ENCODE data around the gene FLYWCH1.
A peak's percentile ranks its signal among the peaks of the same experiment; 100 is the strongest.
"Not testable (repeated sequence)": the region's sequence is repeated elsewhere in the genome, so short reads cannot be mapped to it uniquely, and the experiment has no call there.

The FLYWCH1 gene

DNA sequence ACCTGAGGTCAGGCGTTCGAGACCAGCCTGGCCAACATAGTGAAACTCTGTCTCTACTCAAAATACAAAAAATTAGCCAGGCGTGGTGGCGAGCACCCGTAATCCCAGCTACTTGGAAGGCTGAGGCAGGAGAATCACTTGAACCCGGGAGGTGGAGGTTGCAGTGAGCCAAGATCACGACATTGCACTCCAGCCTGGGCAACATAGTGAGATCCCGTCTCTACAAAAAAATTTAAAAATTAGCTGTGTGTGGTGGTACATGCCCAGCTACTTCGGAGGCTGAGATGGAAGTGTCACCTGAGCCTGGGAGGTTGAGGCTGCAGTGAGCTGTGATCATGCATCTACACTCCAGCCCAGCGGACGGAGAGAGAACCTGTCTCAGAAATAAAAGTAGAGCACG is 32.0 kb downstream of the FLYWCH1 start:
- H3K9me3 Mint-ChIP-seq; H3K27ac Mint-ChIP-seq; H3K4me1 Mint-ChIP-seq (ENCODE audit: low read depth); DNase-seq (ENCODE audit: low spot score); H3K27me3 Mint-ChIP-seq (ENCODE audit: low read depth); H3K4me3 Mint-ChIP-seq: not testable (repeated sequence)
- H3K36me3 Mint-ChIP-seq (ENCODE audit: low read depth), result peaks cover 20% of the 10 kb centered on the region

DNA sequence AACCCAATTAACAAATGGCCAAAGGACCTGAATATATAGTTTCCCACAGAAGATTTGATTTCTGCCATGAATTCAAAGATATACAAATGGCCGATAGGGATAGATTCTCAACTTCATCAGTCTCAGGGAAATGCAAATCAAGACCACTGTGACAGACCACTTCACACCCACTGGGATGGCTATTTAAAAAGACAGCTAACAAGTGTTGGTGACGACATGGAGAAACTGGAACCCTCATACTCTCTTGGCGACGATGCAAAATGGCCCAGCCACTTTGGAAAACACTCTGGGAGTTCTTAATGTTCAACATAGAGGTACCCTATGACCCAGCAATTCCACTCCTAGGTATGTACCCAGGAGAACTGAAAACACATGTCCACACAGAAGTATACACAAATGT is 34.9 kb downstream of the FLYWCH1 start:
- DNase-seq (ENCODE audit: low spot score), result no peak
- Mint-ChIP-seq H3K4me3 (no peak overlapping the region), H3K27ac (no peak overlapping the region), H3K9me3 (no peaks in the 10 kb centered on the region), H3K4me1 (ENCODE audit: low read depth) (no peaks in the 10 kb centered on the region), H3K27me3 (ENCODE audit: low read depth) (no peaks in the 10 kb centered on the region), H3K36me3 (ENCODE audit: low read depth) (peaks cover 14% of the 10 kb centered on the region)

DNA sequence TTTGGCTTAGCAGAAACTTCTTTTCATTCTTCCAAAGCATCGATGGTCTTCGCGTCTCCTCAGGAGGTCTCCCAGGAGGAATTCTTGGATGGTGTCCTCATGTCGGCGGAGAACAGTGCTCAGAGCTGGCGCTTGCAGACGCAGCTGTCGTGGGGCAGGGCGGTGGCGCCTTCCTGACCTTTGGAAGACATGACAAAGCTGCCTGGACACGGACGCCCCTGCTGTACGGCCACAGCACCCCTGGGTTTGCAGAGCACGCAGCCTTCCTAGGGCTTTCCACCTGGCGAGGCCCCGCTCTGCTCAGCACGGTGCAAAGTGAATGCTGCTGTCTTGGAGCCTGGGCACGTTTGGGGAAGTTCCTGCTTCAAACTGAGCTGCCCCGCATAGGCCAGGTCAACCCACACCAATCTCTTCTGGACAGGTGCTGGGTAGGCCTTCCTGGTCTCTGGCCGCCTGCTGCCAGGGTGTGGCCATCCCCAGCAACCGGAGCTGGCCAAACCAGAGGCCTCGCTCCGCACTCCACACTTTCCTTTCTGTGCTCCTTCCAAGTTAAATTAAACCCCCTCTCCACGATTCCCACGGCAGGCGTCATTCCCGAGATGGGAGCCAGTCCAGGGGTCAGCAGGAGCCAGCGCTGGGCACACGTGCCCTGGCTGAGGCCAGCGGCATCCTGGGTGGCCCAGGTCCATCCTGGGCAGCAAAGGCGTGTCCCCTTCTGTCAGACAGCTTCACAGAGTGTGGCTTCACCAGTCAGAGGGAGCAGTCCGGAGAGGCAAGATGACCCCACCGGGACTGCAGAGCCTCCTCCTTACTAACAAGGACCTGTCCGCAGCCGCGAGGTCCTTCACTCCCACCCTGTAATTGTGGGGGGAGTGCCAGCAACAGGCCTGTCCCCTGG is 37.3 kb downstream of the FLYWCH1 start:
- Mint-ChIP-seq H3K27ac (no peak overlapping the region), H3K27me3 (ENCODE audit: low read depth) (no peaks in the 10 kb centered on the region), H3K4me1 (ENCODE audit: low read depth) (no peaks in the 10 kb centered on the region), H3K9me3 (no peaks in the 10 kb centered on the region), H3K36me3 (ENCODE audit: low read depth) (peaks cover 3% of the 10 kb centered on the region), H3K4me3 (no peak overlapping the region)
- DNase-seq (ENCODE audit: low spot score), result no peak

DNA sequence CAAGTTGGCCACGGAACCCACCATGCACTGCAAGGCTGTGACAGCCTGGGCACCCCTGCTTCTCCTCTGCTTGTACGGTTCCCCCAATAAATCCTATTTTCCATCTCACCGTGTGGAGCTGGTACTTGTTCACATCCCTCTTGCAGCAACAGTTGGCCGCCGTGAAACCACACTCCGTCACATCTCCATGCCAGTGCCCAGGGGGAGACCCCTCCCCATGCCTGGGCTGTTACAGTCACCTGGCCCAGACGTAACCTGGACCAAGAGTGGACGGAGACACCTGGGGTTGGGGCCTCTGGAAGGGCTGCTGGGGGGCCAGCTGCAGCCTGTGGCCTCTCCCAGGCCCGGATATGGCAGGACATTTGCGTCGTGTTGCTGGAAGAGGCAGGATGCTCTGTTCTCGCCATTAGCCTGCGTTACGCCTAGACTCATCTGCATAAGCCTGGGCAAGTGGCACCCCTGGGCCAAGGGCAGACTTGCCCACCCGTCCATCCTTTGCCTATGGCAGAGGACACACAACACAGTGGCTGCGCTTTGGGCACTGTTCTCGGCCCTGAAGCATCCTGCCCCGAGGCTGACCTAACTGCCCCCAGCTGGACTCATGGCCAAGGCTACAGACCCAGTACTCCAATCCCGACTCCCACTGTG is 38.1 kb downstream of the FLYWCH1 start:
- Mint-ChIP-seq H3K27me3 (ENCODE audit: low read depth) (no peaks in the 10 kb centered on the region), H3K4me3 (no peak overlapping the region), H3K9me3 (no peaks in the 10 kb centered on the region), H3K4me1 (ENCODE audit: low read depth) (no peaks in the 10 kb centered on the region), H3K27ac (no peak overlapping the region), H3K36me3 (ENCODE audit: low read depth) (peaks cover 3% of the 10 kb centered on the region)
- no peak for DNase-seq (ENCODE audit: low spot score)

DNA sequence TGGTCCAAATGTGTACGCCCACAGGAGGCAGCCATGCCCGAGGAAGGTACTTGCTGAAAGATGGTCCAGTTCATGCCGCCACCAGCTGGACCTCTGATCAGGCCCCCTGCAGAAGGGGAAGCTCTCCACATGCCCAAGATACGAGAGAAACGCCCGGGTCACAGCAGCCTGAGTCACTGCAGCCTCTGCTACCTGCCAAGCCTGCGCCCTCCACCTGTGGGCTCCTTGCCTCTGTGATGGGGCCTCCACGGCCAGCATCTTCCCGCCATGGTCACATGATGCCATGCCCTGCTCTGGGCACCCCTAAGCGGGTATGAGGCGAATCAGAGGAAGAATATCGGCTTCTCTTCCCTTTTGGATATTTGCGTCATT is 38.6 kb downstream of the FLYWCH1 start:
- no peak overlapping the region for H3K4me3 Mint-ChIP-seq
- no peaks in the 10 kb centered on the region for H3K9me3 Mint-ChIP-seq
- H3K36me3 Mint-ChIP-seq (ENCODE audit: low read depth), result peaks cover 3% of the 10 kb centered on the region
- no peaks in the 10 kb centered on the region for H3K4me1 Mint-ChIP-seq (ENCODE audit: low read depth)
- no peak overlapping the region for H3K27ac Mint-ChIP-seq
- DNase-seq (ENCODE audit: low spot score), result no peak
- no peaks in the 10 kb centered on the region for H3K27me3 Mint-ChIP-seq (ENCODE audit: low read depth)

DNA sequence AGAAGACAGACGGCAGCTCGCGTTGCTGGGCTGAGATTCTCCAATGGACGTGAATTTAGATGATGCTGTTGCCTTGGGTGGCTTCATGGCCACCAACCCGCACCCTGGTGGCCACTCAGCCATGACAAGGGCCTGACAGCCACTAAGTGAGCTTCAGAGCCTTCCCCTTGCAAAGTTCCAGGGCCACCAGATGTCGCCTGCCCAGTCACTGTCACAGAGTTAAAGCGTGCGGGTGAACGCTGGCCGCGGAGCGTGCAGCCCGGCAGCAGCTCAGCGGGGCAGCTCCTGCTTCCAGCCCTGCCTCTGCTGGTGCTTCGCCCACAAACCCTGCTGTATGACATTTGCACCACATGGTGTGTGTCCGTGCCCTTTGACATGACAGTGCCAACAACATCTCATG is 39.0 kb downstream of the FLYWCH1 start:
- H3K27me3 Mint-ChIP-seq (ENCODE audit: low read depth), result no peaks in the 10 kb centered on the region
- DNase-seq (ENCODE audit: low spot score), result no peak
- H3K27ac Mint-ChIP-seq, result no peak overlapping the region
- H3K4me1 Mint-ChIP-seq (ENCODE audit: low read depth), result no peaks in the 10 kb centered on the region
- no peak overlapping the region for H3K4me3 Mint-ChIP-seq
- no peaks in the 10 kb centered on the region for H3K9me3 Mint-ChIP-seq
- peaks cover 3% of the 10 kb centered on the region for H3K36me3 Mint-ChIP-seq (ENCODE audit: low read depth)

DNA sequence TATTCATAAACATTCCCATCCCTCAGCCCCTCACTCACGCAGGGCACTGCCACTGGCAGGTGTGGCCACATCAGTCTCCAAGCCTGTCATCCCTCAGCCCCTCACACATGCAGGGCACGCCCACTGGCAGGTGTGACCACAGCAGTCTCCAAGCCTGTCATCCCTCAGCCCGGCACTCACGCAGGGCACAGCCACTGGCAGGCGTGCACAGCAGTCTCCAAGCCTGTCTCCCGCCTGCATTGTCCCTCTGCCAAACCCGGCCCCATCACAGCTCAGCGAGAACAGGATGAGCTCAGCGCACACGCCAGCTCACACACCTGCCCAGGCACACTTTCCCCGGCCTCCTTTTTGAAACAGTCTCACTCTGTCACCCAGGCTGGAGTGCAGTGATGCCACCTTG is 40.9 kb downstream of the FLYWCH1 start:
- Mint-ChIP-seq H3K27me3 (ENCODE audit: low read depth) (no peaks in the 10 kb centered on the region), H3K4me3 (no peak overlapping the region), H3K27ac (peak overlapping the region; percentile 26), H3K9me3 (no peaks in the 10 kb centered on the region), H3K4me1 (ENCODE audit: low read depth) (no peaks in the 10 kb centered on the region), H3K36me3 (ENCODE audit: low read depth) (no peaks in the 10 kb centered on the region)
- no peak for DNase-seq (ENCODE audit: low spot score)

DNA sequence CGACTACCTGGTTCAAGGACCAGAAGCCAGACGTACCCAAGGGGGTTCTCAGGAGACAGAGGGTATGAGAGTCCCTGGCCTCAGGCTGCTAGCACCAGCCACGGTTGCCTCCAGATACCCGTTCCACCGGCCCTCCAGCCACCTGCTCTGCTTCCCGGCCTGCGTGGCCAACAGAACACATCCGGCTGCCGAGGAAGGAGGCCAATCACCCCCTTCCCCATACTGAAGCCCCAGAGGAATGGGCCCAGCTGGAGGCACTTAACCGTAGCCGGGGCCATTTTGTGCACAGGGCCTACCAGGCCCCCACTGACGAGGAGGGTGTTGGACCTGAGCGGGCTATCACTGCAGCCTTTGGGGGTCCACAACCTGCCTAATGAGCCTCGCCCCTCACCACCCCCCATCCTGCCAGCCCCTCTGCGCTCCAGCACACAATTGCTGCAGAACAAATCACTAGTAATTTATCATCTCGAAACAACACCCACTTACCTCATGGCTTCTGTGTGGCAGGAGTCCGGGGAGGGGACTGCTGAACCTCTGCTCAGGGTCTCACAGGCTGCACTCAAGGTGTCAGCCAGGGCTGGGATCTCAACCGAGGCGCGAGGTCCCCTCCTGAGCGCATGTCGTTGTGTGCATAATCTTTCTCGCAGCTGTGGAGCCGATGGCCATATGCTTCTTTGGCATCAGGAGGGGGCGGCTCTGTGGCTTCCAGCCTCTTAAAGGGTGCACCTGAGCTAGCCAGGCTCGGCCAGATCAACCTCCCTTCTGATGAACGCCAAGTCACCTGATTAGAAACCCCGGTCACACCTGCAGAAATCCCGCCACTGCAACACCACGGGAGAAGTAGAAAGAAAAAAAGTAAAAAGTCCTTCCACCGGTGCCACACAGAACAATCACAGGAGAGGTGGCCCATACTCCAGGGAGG is 42.2 kb downstream of the FLYWCH1 start:
- H3K9me3 Mint-ChIP-seq, result no peaks in the 10 kb centered on the region
- no peak for DNase-seq (ENCODE audit: low spot score)
- H3K27me3 Mint-ChIP-seq (ENCODE audit: low read depth), result no peaks in the 10 kb centered on the region
- no peaks in the 10 kb centered on the region for H3K36me3 Mint-ChIP-seq (ENCODE audit: low read depth)
- H3K4me1 Mint-ChIP-seq (ENCODE audit: low read depth), result no peaks in the 10 kb centered on the region
- no peak overlapping the region for H3K4me3 Mint-ChIP-seq
- H3K27ac Mint-ChIP-seq, result no peak overlapping the region

DNA sequence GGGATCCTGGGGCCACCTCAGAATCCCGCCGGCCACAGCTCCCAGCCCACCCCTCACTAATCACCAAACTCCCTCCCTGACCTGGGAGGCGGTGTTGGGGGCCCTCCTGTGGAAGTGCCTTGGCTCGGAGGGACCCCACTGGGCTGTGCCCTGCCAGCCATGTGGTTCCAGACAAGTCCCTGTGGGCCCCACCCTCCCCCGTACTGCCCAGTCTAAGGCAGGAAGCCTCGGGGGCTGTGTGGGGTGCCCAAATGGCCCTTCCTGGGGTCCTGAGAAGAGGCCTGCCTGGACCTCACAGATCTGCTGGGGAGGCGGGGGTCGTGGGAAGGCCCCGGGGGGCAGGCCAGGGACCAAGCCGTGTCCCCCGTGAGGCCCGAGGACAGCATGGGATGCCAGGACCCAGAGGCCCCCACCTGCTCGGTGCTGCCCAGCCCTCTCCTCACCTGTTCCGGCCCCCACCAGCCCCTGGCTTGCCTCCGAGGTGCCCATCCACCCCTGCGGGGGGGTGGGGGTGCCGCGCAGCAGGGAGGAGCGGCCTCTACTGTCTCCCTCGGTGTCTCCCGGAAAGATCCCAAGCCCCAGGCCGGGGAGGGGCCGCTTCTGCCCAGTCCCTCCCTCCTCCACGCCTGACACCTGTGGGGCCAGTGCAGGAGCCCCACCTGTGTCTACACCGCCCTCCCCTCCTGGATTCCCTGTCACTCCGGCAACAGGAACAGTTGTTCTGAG is 43.1 kb downstream of the FLYWCH1 start:
- Mint-ChIP-seq H3K4me3 (no peak overlapping the region), H3K4me1 (ENCODE audit: low read depth) (no peaks in the 10 kb centered on the region), H3K27me3 (ENCODE audit: low read depth) (no peaks in the 10 kb centered on the region), H3K36me3 (ENCODE audit: low read depth) (no peaks in the 10 kb centered on the region), H3K9me3 (no peaks in the 10 kb centered on the region), H3K27ac (no peak overlapping the region)
- DNase-seq (ENCODE audit: low spot score), result no peak

DNA sequence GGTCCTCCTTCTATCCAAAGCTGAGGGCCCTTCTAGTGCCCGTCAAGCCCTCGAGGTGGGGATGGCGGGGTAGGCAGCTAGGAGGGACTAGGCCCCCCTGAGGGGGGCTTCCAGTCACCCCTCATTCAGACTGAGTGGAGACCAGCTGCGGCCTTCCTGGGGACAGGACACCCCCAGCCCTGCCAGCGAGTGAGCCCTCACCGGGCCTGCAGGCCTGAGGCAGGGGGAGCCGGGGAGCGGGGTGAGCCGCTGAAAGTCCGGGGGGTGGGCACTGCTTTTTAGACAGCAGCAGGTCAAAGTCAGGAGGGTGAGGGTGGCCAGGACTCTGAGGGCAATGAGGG is 43.7 kb downstream of the FLYWCH1 start:
- no peak for DNase-seq (ENCODE audit: low spot score)
- Mint-ChIP-seq H3K36me3 (ENCODE audit: low read depth) (no peaks in the 10 kb centered on the region), H3K27me3 (ENCODE audit: low read depth) (peaks cover 2% of the 10 kb centered on the region), H3K4me1 (ENCODE audit: low read depth) (no peaks in the 10 kb centered on the region), H3K9me3 (no peaks in the 10 kb centered on the region), H3K4me3 (no peak overlapping the region), H3K27ac (no peak overlapping the region)

DNA sequence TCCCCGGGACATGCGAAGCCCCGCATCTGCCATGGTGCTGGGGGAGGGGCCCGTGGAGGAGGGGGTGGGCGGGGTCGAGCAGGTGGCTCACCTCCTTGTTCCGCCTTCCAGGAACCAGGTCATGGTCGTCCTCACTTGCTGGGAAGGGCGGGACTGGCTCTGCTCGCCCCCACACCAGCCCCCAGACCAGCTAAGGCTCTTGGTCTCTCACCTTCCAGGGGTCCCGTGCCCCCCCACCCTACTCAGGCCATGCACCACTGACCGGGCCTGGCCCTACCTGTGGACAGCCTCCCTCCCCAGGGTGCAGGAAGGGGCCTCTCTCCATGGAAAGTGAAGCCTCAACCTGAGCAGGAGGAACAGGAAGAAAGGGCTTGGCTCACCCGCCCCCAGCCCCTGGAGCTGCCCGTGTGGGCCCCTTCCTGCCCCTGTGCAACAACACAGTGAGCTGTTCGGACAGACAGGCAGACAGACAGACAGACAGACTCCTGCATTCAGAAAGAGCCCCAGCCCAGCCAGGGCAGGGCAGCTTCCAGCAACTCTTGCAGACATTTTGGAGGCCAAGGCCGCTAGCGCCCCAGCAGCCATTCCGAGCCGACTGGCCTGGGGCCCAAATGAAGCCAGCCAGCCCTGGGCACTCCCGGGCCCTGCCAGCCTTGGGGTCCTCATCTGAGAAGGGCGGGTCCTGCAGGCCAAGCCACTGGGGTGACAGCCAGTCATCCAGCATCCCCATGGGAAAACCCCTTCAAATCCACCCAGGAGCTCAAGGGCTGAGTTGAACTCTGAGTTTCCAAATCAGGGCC is 44.2 kb downstream of the FLYWCH1 start:
- DNase-seq (ENCODE audit: low spot score), result no peak
- Mint-ChIP-seq H3K9me3 (no peaks in the 10 kb centered on the region), H3K27ac (no peak overlapping the region), H3K4me1 (ENCODE audit: low read depth) (no peaks in the 10 kb centered on the region), H3K36me3 (ENCODE audit: low read depth) (no peaks in the 10 kb centered on the region), H3K27me3 (ENCODE audit: low read depth) (peaks cover 2% of the 10 kb centered on the region), H3K4me3 (no peak overlapping the region)

DNA sequence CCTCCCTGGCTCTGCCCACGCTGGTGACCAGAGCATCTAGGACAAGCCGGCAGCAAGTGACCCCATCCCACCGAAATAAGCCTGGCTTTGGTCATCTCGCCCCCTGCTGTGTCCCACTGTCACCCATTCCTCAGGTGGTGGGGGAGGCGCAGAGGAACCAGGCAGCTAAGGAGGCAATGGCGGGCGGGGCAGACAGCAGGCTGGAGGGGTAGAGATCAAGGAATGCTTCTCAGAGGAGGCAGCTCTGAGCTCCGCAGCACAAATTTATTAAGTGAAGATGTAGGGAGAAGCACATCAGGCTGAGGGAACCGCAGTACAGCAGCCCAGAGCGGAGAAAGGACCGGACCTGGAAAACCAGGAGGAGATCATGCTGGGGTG is 44.8 kb downstream of the FLYWCH1 start:
- Mint-ChIP-seq H3K9me3 (no peaks in the 10 kb centered on the region), H3K36me3 (ENCODE audit: low read depth) (no peaks in the 10 kb centered on the region), H3K27me3 (ENCODE audit: low read depth) (peaks cover 2% of the 10 kb centered on the region), H3K27ac (no peak overlapping the region), H3K4me3 (no peak overlapping the region), H3K4me1 (ENCODE audit: low read depth) (no peaks in the 10 kb centered on the region)
- DNase-seq (ENCODE audit: low spot score), result no peak

DNA sequence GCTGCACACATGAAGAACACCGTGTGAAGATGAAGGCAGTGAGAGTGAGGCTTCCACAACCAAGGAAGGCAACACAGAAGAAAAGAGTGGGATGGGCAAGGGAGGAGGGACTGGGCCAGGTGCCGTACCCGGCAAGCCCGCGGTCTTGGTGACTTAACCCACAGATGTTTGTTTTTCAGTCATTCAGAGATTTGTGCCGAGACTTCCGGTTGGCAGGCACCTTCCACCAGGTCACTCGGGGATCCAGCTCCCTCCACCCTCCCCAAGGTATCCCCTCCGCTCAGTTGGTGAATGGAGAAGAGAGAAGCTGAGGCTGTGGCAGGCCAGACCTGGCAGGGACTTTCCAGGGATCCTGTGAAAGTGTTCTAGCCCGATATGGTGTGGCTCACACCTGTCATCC is 47.5 kb downstream of the FLYWCH1 start:
- H3K36me3 Mint-ChIP-seq (ENCODE audit: low read depth), result no peaks in the 10 kb centered on the region
- peaks cover 19% of the 10 kb centered on the region for H3K27me3 Mint-ChIP-seq (ENCODE audit: low read depth)
- H3K4me1 Mint-ChIP-seq (ENCODE audit: low read depth), result peaks cover 2% of the 10 kb centered on the region
- H3K27ac Mint-ChIP-seq, result no peak overlapping the region
- no peaks in the 10 kb centered on the region for H3K9me3 Mint-ChIP-seq
- DNase-seq (ENCODE audit: low spot score), result no peak
- no peak overlapping the region for H3K4me3 Mint-ChIP-seq
